ENCODE data around the gene DGKI.
"Not testable (repeated sequence)": the region's sequence is repeated elsewhere in the genome, so short reads cannot be mapped to it uniquely, and the experiment has no call there.

DGKI gene

DNA sequence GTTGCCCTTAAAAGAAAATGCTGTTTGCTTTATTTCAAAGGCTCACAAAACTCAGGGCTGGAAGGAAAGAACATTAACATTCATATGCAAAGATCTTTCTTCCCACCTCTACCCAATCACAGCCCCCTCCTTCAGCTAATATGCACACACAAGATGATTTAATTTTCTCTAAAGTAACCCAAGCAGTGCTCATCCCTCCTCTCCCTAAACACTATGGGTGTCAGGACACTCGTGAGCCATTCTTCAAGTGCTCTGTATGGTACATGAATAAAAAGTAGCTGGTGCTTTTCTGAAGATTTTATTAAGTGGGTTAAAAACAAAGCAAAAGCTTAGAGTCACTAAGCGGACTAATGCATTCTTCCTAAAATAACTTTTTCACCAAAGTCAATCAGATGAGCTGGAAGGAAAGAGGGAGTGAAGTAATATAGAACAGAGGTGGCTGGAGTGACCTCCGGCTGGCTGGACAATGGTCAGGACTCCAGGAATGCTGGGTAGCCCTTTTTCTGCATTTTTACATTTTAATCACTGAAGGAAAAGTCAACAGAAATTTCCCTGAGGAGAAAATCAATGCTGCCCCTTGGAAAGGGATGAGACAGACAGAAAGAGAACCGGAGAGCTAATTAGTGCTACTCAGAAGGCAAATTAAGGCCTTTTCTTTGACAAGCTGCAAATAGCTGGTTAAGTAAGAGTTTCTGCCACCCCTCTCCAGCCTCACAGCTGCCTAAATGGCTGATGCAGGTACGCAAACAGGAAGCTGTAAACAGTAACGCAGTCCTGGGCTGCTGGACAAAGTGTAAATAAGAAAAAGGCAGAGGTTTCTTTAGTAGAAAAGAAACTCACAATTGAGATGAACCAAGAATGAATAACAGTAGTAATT, 6.6 kb downstream of the DGKI start:
- no peak overlapping the region for H3K4me3 ChIP-seq (ENCODE audit: low read length)
- no peak for DNase-seq (ENCODE audit: low read depth, low spot score)

GRCh38 chr7:137838706-137839315, 8.0 kb downstream of the DGKI start:
- no peak for DNase-seq (ENCODE audit: low read depth, low spot score)
- H3K4me3 ChIP-seq (ENCODE audit: low read length), result no peak overlapping the region

DNA sequence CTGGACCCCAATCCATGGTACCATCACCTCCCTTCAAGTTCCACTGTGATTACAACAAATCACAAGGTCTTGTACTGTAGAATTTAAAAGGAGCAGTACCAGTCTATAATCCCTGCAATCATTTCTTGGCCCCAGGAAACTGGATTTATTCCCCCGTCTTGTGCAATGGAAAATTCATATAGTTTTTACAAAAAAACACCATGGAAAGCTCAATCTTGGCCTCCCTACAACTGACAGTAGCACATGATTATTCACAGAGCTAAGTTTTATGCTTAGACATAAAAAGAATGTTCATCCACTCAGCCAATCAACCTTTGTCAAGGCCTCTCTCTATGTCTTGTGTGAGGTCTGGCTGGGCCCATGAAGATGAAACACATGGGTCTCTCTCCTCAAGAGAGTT, 10.2 kb downstream of the DGKI start:
- DNase-seq (ENCODE audit: low read depth, low spot score), result no peak
- H3K4me3 ChIP-seq (ENCODE audit: low read length), result no peak overlapping the region

DNA sequence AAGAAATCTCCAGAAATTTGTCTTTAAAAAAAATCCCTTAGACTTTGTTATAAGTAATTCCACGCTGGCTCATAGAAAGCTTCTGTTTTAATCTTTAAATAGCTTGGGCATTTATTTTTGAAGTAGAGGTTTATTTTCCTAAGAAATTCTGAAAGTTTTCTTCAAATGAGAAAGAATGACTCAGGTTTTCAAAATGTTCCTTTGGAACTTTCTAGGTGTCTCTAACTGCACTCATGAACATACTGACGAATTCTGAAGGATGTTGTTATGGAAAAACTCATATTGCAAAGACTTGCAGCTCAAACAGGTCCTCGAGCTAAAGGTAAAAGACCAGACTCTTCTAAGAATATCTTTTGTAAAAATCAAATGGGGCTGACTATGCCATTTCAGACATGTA, 10.7 kb downstream of the DGKI start:
- no peak for DNase-seq (ENCODE audit: low read depth, low spot score)
- no peak overlapping the region for H3K4me3 ChIP-seq (ENCODE audit: low read length)

DNA sequence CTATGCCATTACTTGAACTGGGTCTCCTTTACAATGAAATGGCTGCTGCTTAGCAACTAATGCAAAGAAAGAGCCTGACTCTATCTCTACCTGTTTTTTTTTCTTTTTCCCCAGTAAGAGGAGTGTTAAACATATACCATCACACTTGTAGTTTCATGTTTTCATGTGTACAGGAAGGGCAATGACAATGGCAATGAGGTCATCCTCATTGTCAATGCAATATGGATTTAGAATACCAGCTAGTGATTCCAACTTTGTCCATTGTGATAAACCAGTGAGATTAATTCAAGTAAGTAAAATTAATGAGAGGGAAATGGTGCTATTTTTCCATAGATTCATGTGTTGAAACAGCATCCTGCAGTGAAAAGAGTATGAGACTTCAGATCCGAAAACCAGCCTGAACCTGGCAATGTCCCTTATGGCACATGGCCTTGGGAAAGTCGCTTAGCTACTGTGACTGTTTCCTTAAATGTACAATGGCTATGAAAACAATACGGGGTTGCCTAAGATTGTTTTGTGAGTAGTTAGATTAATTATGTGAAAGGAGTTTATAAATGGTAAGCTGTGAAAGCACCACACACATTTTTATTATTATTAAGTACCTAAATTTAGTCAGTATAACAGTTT, 11.2 kb downstream of the DGKI start:
- no peak for DNase-seq (ENCODE audit: low read depth, low spot score)
- H3K4me3 ChIP-seq (ENCODE audit: low read length), result no peak overlapping the region

DNA sequence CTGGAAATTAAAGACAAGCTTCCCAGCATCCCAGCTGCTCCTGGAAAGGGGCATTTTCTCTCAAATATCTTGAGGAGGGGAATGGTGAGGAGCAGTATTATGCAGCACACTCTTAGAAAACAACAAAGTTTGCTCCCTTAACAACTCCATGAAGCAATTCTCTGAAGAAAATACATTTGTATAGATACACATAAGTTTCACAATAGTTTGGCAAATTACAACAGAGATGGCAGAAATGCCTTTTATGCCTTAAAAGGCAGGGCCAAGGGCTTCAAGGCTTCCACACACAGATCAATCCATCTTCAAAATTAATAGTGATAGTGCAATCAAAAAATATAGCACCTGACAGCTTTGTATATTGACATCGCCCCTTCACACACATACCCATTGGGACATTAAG, 12.2 kb downstream of the DGKI start:
- H3K4me3 ChIP-seq (ENCODE audit: low read length), result no peak overlapping the region
- no peak for DNase-seq (ENCODE audit: low read depth, low spot score)

- not testable (repeated sequence) for H3K4me3 ChIP-seq (ENCODE audit: low read length); DNase-seq (ENCODE audit: low read depth, low spot score)
Measured at GRCh38 chr7:137832990-137833389, 13.8 kb downstream of the DGKI start.

DNA sequence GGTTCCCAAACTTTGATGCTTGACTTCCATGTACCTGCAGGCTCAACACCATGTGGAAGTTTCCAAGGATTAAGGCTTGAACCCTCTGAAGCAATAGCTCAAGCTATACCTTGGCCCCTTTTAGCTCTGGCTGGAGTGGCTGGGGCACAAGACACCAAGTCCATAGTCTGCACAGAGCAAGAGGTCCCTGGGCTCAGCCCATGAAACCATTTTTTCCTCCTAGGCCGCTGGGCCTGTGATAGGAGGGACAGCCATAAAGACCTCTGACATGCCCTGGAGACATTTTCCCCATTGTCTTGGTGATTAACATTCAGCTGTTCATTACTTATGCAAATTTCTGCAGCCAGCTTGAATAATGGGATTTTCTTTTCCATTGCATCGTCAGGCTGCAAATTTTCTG, 14.4 kb downstream of the DGKI start:
- no peak overlapping the region for H3K4me3 ChIP-seq (ENCODE audit: low read length)
- DNase-seq (ENCODE audit: low read depth, low spot score), result no peak

- H3K4me3 ChIP-seq (ENCODE audit: low read length); DNase-seq (ENCODE audit: low read depth, low spot score): not testable (repeated sequence)
Measured at GRCh38 chr7:137831555-137831954, 15.2 kb downstream of the DGKI start.

DNA sequence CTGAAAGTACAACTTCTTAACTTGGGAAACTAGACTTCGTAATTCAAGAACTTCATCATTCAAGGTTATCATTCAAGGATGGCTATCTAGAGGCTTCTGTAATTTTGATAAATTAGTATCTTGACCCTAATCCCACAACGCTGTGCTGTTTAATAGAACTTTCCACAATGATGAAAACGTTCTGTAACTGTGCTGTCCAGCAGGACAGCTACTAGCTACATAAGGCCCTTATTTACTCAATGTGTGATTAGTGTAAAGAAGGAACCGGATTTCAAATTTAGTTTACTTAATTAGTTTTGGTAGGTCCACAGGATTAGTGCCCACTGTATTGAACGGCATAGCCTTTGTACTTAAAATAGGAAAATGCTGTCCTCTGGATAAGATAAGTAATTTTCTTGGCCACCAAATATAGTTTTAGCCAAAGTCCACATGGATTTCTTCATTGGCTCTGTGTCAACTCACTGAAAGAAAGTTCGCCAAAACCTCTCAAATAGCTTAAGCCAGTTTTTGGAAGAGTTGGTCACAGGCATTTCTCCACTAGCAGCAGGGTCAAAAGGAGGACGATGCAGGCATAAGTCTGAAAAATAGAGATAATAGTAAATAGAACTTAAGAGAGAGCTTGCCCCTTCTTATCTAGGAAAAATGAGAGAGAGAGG, 17.3 kb downstream of the DGKI start:
- H3K4me3 ChIP-seq (ENCODE audit: low read length), result no peak overlapping the region
- no peak for DNase-seq (ENCODE audit: low read depth, low spot score)

DNA sequence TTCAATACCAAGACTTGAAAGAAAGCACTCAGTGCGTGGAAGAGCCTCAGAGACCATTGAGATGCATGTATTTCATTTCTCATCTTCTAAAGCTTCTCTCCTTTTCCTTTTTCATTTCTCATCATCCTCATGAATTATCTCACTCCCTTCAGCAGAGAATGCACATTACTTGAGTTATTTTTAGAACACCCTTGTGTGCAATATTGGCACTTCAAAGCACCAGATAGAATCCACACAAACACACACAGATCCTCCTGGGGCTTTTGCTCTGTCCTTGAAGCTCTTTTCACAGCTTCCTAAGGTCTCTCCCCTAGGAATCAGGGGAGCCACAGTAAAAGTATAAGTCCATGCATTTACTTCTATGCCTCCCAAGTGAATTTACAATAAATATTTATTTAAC, 18.3 kb downstream of the DGKI start:
- no peak overlapping the region for H3K4me3 ChIP-seq (ENCODE audit: low read length)
- DNase-seq (ENCODE audit: low read depth, low spot score), result no peak

GRCh38 chr7:137825489-137825888, 21.3 kb downstream of the DGKI start:
- no peak overlapping the region for H3K4me3 ChIP-seq (ENCODE audit: low read length)
- DNase-seq (ENCODE audit: low read depth, low spot score), result no peak

DNA sequence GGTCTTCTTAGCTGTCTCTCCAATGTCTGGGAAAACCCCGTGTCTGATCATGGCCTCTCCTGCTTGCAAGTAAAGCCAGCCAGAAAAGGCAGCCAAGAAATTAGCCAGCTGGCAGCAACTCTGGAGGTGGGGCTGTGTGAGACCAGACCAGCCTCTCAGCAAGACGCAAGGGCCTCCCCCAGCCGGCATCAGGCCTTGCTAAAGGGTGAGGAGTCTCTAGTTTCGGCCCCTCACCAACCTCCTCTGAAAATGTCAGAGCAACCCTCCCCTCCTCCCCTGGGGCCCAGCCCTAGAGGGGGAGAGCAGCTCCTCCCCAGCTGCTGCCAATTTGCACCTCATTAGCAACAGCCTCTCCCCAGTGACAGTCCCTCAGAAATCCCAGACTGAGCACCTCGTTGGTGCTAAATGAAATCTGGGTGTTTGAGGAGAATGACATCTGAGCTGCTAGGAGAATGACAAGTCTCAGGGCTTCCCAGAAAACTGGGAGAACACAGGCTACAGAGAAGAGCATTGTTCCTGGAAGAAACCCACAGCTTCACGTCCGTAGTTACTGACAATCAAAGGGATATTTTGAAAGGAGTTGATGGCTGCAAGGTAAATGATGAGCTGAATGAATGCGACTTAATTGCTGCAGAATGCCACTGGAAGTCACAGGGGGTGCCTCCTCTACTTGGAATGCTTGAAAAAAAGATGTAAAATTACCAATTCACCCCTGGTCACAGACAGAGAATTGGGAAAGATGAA, 25.9 kb downstream of the DGKI start:
- H3K4me3 ChIP-seq (ENCODE audit: low read length), result no peak overlapping the region
- DNase-seq (ENCODE audit: low read depth, low spot score), result no peak

GRCh38 chr7:137820156-137820555, 26.6 kb downstream of the DGKI start:
- no peak overlapping the region for H3K4me3 ChIP-seq (ENCODE audit: low read length)
- no peak for DNase-seq (ENCODE audit: low read depth, low spot score)

- no peak for DNase-seq (ENCODE audit: low read depth, low spot score)
- H3K4me3 ChIP-seq (ENCODE audit: low read length), result no peak overlapping the region
Measured at GRCh38 chr7:137818036-137818435, 28.7 kb downstream of the DGKI start.

GRCh38 chr7:137816696-137817320, 30.0 kb downstream of the DGKI start:
- DNase-seq (ENCODE audit: low read depth, low spot score), result no peak
- H3K4me3 ChIP-seq (ENCODE audit: low read length), result no peak overlapping the region

DNA sequence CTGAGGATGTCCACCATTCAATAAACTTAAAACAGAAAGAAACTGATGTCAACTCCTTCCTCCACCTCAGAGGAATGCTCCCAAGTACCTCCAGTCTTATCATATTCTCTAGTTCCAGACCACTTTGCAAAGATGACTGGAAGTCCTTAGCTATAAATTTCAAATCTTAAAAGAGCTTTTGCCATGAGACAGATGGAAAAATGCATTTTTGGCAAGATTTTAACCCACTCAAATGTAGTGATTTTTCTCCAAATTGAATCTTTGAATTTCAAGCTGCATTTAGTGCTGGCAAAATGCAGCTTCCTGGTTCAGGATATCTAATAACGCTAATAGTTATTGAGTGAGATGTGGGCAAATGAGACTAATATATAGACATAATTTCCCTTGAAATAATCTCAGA, 33.2 kb downstream of the DGKI start:
- no peak overlapping the region for H3K4me3 ChIP-seq (ENCODE audit: low read length)
- DNase-seq (ENCODE audit: low read depth, low spot score), result no peak

DNA sequence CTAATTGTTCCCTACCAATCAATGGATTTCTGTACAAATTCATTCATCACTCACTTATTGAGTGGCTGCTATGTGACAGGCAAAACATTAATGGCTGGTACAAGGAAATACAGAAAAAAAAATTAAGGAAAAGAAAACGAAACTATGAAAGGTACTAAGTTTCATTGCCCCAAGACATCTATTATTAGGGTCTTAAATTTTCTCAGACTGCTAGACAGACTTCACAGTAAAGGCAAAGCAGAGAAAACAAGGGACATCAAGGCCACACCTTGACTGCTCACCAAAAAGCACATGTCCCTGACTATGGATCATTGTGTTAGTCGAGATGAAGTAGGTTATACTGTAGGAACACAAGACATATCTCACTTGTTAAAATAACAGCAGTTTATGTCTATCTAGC, 36.5 kb downstream of the DGKI start:
- no peak overlapping the region for H3K4me3 ChIP-seq (ENCODE audit: low read length)

GRCh38 chr7:137804836-137805235, 41.9 kb downstream of the DGKI start:
- H3K4me3 ChIP-seq (ENCODE audit: low read length), result no peak overlapping the region
- no peak for DNase-seq (ENCODE audit: low read depth, low spot score)

More for the DNA sequence above, 36.5 kb downstream of the DGKI start:
- no peak for DNase-seq (ENCODE audit: low read depth, low spot score)

Measured in Jurkat, Clone E6-1 (cell line).